Testis (tissue), 2 donors: ENCODE results near the gene ITGB4.

Experiments
- POLR2A ChIP-seq: fragments of 450-650 bp; IDR thresholded peaks from one replicate; pipeline ENCODE4 v1.6.1; 2017; ENCODE audit warnings: antibody characterized with exemption, mild to moderate bottlenecking, moderate library complexity
- TF ChIP-seq, protein P1 (sequence below), 3 experiments: fragments of 450-650 bp in 2 of 3; fragments of 200-600 bp in 1 of 3; sonication (generic) in 1 of 3; IDR thresholded peaks; one replicate each; pipeline ENCODE4 v1.5.1; 2016 to 2019; ENCODE audit warnings: antibody characterized with exemption in 3 of 3, mild to moderate bottlenecking in 2 of 3, moderate library complexity in 1 of 3

DNA sequence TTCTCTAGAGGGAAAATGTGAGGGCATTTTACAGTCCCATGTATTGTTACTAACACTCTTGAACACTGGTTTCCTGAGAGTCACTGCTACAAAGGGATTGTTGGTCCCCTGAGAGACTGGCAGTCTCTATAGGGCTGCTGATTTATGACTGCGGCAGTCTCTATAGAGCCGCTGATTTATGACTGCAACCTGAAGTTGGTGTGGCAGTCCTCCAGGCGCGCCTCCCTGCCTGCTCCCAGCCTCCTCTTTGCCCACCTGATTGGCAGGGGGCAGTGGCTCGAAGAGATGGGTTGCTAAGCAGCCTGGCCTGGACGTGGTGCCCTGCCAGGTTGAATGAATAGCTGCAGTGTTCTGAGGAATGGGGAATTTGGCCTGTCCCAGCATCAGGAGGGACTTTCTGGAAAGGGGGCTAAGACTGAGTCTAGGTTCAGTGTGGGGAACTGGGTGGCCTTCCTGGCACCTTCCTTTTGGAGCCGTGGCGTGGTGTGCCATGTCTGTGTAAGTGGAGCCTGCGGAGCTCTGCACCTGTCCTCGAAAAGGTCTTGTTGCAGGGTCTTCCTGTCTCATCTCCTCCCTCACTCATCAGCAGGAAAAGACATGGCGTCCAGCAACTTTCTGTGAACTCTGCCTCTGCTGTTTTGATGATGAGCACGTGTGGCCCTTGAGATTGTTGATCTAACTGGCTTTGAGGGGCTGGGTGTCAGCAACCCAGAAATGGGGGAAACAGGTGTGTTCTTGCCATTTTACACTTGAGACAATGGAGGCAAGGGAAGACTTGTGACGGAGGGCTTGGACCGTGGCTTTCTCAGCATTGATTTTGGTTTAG is 29.2 kb upstream of the ITGB4 start:
- no peak for TF ChIP-seq POLR2A
- TF ChIP-seq, protein P1, sequence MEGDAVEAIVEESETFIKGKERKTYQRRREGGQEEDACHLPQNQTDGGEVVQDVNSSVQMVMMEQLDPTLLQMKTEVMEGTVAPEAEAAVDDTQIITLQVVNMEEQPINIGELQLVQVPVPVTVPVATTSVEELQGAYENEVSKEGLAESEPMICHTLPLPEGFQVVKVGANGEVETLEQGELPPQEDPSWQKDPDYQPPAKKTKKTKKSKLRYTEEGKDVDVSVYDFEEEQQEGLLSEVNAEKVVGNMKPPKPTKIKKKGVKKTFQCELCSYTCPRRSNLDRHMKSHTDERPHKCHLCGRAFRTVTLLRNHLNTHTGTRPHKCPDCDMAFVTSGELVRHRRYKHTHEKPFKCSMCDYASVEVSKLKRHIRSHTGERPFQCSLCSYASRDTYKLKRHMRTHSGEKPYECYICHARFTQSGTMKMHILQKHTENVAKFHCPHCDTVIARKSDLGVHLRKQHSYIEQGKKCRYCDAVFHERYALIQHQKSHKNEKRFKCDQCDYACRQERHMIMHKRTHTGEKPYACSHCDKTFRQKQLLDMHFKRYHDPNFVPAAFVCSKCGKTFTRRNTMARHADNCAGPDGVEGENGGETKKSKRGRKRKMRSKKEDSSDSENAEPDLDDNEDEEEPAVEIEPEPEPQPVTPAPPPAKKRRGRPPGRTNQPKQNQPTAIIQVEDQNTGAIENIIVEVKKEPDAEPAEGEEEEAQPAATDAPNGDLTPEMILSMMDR (IDR thresholded peaks at IDR 0.05), result no peak
